Measurements from ENCODE around the gene COL27A1. TPM values are rescaled to one million over a fixed set of nuclear protein-coding genes. Genes with fewer than 3 reads are reported as not detected.

Gene COL27A1
- total and polyA plus RNA-seq, 2 experiments from 2014 or later: 10.5 to 18.0 TPM

DNA sequence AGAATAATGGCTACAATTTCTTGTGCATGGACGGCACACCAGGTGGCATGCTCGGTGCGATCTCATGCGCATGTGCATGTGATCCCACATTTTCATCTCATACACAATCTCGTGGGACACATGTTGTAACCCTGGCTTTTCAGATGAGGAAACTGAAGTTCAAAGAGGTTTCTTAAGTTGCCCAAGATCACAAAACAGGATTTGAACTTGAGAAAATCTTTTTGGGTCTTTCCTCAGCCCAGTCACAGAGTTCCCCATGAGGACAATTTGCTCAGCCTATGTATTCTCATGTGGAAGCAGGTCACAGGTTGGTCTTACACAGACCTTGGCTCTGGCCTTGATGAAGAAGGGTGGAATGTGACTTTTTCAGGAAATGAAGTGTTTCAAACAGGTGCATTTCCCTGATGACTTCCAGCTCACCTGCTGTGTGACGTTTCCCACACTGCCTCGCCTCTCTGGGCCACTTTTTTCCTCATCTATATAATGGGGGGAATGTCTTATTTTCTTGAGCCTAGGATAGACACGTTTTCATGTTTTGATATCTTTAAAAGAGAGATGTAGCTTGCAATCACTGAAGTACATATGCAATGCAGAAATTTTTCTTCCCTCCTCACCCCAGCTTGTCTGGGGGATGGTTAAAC lies 160.5 kb downstream of the COL27A1 start (continued):
- TF ChIP-seq, protein P1, sequence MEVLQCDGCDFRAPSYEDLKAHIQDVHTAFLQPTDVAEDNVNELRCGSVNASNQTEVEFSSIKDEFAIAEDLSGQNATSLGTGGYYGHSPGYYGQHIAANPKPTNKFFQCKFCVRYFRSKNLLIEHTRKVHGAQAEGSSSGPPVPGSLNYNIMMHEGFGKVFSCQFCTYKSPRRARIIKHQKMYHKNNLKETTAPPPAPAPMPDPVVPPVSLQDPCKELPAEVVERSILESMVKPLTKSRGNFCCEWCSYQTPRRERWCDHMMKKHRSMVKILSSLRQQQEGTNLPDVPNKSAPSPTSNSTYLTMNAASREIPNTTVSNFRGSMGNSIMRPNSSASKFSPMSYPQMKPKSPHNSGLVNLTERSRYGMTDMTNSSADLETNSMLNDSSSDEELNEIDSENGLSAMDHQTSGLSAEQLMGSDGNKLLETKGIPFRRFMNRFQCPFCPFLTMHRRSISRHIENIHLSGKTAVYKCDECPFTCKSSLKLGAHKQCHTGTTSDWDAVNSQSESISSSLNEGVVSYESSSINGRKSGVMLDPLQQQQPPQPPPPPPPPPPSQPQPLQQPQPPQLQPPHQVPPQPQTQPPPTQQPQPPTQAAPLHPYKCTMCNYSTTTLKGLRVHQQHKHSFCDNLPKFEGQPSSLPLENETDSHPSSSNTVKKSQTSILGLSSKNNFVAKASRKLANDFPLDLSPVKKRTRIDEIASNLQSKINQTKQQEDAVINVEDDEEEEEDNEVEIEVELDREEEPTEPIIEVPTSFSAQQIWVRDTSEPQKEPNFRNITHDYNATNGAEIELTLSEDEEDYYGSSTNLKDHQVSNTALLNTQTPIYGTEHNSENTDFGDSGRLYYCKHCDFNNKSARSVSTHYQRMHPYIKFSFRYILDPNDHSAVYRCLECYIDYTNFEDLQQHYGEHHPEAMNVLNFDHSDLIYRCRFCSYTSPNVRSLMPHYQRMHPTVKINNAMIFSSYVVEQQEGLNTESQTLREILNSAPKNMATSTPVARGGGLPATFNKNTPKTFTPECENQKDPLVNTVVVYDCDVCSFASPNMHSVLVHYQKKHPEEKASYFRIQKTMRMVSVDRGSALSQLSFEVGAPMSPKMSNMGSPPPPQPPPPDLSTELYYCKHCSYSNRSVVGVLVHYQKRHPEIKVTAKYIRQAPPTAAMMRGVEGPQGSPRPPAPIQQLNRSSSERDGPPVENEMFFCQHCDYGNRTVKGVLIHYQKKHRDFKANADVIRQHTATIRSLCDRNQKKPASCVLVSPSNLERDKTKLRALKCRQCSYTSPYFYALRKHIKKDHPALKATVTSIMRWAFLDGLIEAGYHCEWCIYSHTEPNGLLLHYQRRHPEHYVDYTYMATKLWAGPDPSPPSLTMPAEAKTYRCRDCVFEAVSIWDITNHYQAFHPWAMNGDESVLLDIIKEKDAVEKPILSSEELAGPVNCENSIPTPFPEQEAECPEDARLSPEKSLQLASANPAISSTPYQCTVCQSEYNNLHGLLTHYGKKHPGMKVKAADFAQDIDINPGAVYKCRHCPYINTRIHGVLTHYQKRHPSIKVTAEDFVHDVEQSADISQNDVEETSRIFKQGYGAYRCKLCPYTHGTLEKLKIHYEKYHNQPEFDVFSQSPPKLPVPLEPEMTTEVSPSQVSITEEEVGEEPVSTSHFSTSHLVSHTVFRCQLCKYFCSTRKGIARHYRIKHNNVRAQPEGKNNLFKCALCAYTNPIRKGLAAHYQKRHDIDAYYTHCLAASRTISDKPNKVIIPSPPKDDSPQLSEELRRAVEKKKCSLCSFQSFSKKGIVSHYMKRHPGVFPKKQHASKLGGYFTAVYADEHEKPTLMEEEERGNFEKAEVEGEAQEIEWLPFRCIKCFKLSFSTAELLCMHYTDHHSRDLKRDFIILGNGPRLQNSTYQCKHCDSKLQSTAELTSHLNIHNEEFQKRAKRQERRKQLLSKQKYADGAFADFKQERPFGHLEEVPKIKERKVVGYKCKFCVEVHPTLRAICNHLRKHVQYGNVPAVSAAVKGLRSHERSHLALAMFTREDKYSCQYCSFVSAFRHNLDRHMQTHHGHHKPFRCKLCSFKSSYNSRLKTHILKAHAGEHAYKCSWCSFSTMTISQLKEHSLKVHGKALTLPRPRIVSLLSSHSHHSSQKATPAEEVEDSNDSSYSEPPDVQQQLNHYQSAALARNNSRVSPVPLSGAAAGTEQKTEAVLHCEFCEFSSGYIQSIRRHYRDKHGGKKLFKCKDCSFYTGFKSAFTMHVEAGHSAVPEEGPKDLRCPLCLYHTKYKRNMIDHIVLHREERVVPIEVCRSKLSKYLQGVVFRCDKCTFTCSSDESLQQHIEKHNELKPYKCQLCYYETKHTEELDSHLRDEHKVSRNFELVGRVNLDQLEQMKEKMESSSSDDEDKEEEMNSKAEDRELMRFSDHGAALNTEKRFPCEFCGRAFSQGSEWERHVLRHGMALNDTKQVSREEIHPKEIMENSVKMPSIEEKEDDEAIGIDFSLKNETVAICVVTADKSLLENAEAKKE (CRISPR knock-in tag; IDR thresholded peaks at IDR 0.05): no peak
- TF ChIP-seq, protein P2, sequence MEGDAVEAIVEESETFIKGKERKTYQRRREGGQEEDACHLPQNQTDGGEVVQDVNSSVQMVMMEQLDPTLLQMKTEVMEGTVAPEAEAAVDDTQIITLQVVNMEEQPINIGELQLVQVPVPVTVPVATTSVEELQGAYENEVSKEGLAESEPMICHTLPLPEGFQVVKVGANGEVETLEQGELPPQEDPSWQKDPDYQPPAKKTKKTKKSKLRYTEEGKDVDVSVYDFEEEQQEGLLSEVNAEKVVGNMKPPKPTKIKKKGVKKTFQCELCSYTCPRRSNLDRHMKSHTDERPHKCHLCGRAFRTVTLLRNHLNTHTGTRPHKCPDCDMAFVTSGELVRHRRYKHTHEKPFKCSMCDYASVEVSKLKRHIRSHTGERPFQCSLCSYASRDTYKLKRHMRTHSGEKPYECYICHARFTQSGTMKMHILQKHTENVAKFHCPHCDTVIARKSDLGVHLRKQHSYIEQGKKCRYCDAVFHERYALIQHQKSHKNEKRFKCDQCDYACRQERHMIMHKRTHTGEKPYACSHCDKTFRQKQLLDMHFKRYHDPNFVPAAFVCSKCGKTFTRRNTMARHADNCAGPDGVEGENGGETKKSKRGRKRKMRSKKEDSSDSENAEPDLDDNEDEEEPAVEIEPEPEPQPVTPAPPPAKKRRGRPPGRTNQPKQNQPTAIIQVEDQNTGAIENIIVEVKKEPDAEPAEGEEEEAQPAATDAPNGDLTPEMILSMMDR (conservative IDR thresholded peaks at IDR 0.05; ENCODE audit: low read depth in 2 of 2): no peak
- TF ChIP-seq, protein P3, sequence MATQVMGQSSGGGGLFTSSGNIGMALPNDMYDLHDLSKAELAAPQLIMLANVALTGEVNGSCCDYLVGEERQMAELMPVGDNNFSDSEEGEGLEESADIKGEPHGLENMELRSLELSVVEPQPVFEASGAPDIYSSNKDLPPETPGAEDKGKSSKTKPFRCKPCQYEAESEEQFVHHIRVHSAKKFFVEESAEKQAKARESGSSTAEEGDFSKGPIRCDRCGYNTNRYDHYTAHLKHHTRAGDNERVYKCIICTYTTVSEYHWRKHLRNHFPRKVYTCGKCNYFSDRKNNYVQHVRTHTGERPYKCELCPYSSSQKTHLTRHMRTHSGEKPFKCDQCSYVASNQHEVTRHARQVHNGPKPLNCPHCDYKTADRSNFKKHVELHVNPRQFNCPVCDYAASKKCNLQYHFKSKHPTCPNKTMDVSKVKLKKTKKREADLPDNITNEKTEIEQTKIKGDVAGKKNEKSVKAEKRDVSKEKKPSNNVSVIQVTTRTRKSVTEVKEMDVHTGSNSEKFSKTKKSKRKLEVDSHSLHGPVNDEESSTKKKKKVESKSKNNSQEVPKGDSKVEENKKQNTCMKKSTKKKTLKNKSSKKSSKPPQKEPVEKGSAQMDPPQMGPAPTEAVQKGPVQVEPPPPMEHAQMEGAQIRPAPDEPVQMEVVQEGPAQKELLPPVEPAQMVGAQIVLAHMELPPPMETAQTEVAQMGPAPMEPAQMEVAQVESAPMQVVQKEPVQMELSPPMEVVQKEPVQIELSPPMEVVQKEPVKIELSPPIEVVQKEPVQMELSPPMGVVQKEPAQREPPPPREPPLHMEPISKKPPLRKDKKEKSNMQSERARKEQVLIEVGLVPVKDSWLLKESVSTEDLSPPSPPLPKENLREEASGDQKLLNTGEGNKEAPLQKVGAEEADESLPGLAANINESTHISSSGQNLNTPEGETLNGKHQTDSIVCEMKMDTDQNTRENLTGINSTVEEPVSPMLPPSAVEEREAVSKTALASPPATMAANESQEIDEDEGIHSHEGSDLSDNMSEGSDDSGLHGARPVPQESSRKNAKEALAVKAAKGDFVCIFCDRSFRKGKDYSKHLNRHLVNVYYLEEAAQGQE (IDR thresholded peaks at IDR 0.05; ENCODE audit: unreplicated experiment): no peak

Data from GM23338 (cell line).